GM23248 (cell line): ENCODE results near the gene CNTN1. TPM values are rescaled to one million over a fixed set of nuclear protein-coding genes. Genes with fewer than 3 reads are reported as not detected.

Experiments used
- DNase-seq: peaks from one replicate; pipeline ENCODE4 v3.0.0-alpha.2; 2015
- H2AFZ ChIP-seq: fragments of 200-600 bp; sonication (generic); 2 replicates; pipeline ENCODE4 v1.6.1; 2016; ENCODE audit warnings: antibody characterized with exemption
- H3F3A ChIP-seq: fragments of 200-600 bp; sonication (generic); 2 replicates; pipeline ENCODE4 v1.6.1; 2016; ENCODE audit warnings: mild to moderate bottlenecking, antibody characterized with exemption, mixed run types; ENCODE audit not compliant: insufficient read depth
- H3K27ac ChIP-seq: fragments of 200-600 bp; sonication (generic); 2 replicates; pipeline ENCODE4 v1.5.1; 2016; ENCODE audit warnings: mild to moderate bottlenecking
- H3K27me3 ChIP-seq: fragments of 200-600 bp; sonication (generic); replicated peaks from 2 replicates; pipeline ENCODE4 v1.6.1; 2016; ENCODE audit warnings: mild to moderate bottlenecking; ENCODE audit not compliant: insufficient read depth
- H3K36me3 ChIP-seq: fragments of 200-600 bp; sonication (generic); 2 replicates; pipeline ENCODE4 v1.6.1; 2016; ENCODE audit warnings: low read depth, mild to moderate bottlenecking
- H3K4me1 ChIP-seq: fragments of 200-600 bp; sonication (generic); 2 replicates; pipeline ENCODE4 v1.6.1; 2016; ENCODE audit warnings: mild to moderate bottlenecking; ENCODE audit not compliant: insufficient read depth
- H3K4me2 ChIP-seq: fragments of 200-600 bp; sonication (generic); one replicate; pipeline ENCODE4 v1.6.1; 2016; ENCODE audit warnings: mild to moderate bottlenecking; ENCODE audit not compliant: unreplicated experiment
- H3K4me3 ChIP-seq: fragments of 200-600 bp; sonication (generic); 2 replicates; pipeline ENCODE4 v1.5.1; 2016; ENCODE audit warnings: mild to moderate bottlenecking
- H3K79me2 ChIP-seq: fragments of 200-600 bp; sonication (generic); 2 replicates; pipeline ENCODE4 v1.6.1; 2016; ENCODE audit warnings: mild to moderate bottlenecking; ENCODE audit not compliant: insufficient read depth
- H3K9ac ChIP-seq: fragments of 200-600 bp; sonication (generic); 2 replicates; pipeline ENCODE4 v1.6.1; 2016; ENCODE audit warnings: mild to moderate bottlenecking
- H3K9me2 ChIP-seq: fragments of 200-600 bp; sonication (generic); 2 replicates; pipeline ENCODE4 v1.6.1; 2016; ENCODE audit warnings: mixed run types, mild to moderate bottlenecking, moderate library complexity; ENCODE audit not compliant: insufficient read depth
- H3K9me3 ChIP-seq: fragments of 200-600 bp; sonication (generic); one replicate; pipeline ENCODE4 v1.6.1; 2017; ENCODE audit warnings: low read depth
- H4K20me1 ChIP-seq: fragments of 200-600 bp; sonication (generic); 2 replicates; pipeline ENCODE4 v1.6.0; 2016; ENCODE audit not compliant: insufficient read depth
- EZH2 ChIP-seq: fragments of 200-600 bp; sonication (generic); IDR thresholded peaks from 2 replicates; pipeline ENCODE4 v1.6.1; 2018; ENCODE audit warnings: antibody characterized with exemption, mild to moderate bottlenecking; ENCODE audit not compliant: insufficient read depth, poor library complexity, severe bottlenecking
- EZH2phosphoT487 ChIP-seq: fragments of 200-600 bp; sonication (generic); IDR thresholded peaks from 2 replicates; pipeline ENCODE4 v1.6.1; 2018; ENCODE audit warnings: antibody characterized with exemption, moderate library complexity, mild to moderate bottlenecking, low read depth; ENCODE audit not compliant: insufficient read depth
- WGBS, 2 experiments: methylation state at CpG; one replicate each; pipeline ENCODE4 v1.1.6; 2015 to 2017; ENCODE audit warnings: low lambda C conversion rate in 2 of 2, low coverage in 1 of 2; ENCODE audit errors: missing lambda C conversion rate in 2 of 2; 5-methylcytosine and 5-hydroxymethylcytosine counted together
- in situ Hi-C: fragments of 300-500 bp; cut with MboI; formaldehyde crosslinking; loops from 2 replicates; pipeline ENCODE4 v1.15.0; 2020
- polyA plus RNA-seq: library from polyadenylated mRNA; unstranded; fragments of >200 nt; fragmentation: Nextera tagmentation; extraction: Ambion mirVana; gene quantifications from 2 replicates; pipeline ENCODE4 v1.2.1, GENCODE V29; 2016
- total RNA-seq: library from RNA; depleted of rRNA; stranded (reverse); fragments of >200 nt; shearing (Covaris generic); gene quantifications from 2 replicates; pipeline ENCODE4 v1.2.3, GENCODE V29; 2014

CNTN1 gene
- total and polyA plus RNA-seq, 2 experiments from 2014 or later: 0.32 to 0.36 TPM

GRCh38 chr12:40976546-40976945, 284.3 kb downstream of the CNTN1 start:
- H3K4me2 ChIP-seq: no peak overlapping the region
- no peaks in the 10 kb centered on the region for H3K36me3 ChIP-seq
- H3K79me2 ChIP-seq: no peaks in the 10 kb centered on the region
- WGBS, 2 experiments: 80 to 89% methylated on average over 4 of the region's 4 CpGs
- no peak for TF ChIP-seq EZH2phosphoT487
- TF ChIP-seq EZH2: no peak
- H3K9ac ChIP-seq: no peak overlapping the region
- H3K9me3 ChIP-seq: no peaks in the 10 kb centered on the region
- H3K9me2 ChIP-seq: no peaks in the 10 kb centered on the region
- H3K4me1 ChIP-seq: no peaks in the 10 kb centered on the region
- H3K27ac ChIP-seq: no peak overlapping the region
- H3K27me3 ChIP-seq: no peaks in the 10 kb centered on the region
- no peak for DNase-seq
- no peaks in the 10 kb centered on the region for H4K20me1 ChIP-seq
- no peak overlapping the region for H3K4me3 ChIP-seq
- H2AFZ ChIP-seq: no peak overlapping the region
- in situ Hi-C loops: no loop called here
- no peaks in the 10 kb centered on the region for H3F3A ChIP-seq

GRCh38 chr12:40980427-40980961, 288.3 kb downstream of the CNTN1 start:
- no peak for DNase-seq
- H3K9me3 ChIP-seq: no peaks in the 10 kb centered on the region
- H3K4me3 ChIP-seq: no peak overlapping the region
- H3K27me3 ChIP-seq: no peaks in the 10 kb centered on the region
- TF ChIP-seq EZH2phosphoT487: no peak
- TF ChIP-seq EZH2: no peak
- H2AFZ ChIP-seq: no peak overlapping the region
- no peak overlapping the region for H3K4me2 ChIP-seq
- no peaks in the 10 kb centered on the region for H4K20me1 ChIP-seq
- no peaks in the 10 kb centered on the region for H3K9me2 ChIP-seq
- H3K4me1 ChIP-seq: no peaks in the 10 kb centered on the region
- H3K79me2 ChIP-seq: no peaks in the 10 kb centered on the region
- no peaks in the 10 kb centered on the region for H3F3A ChIP-seq
- no peak overlapping the region for H3K27ac ChIP-seq
- no peaks in the 10 kb centered on the region for H3K36me3 ChIP-seq
- no peak overlapping the region for H3K9ac ChIP-seq
- in situ Hi-C loops: no loop called here

- Histone ChIP-seq H4K20me1 (no peaks in the 10 kb centered on the region), H3K9me2 (no peaks in the 10 kb centered on the region), H3K4me2 (no peak overlapping the region), H2AFZ (no peak overlapping the region), H3K4me3 (no peak overlapping the region), H3K79me2 (no peaks in the 10 kb centered on the region), H3K27me3 (no peaks in the 10 kb centered on the region), H3K4me1 (no peaks in the 10 kb centered on the region), H3K9me3 (no peaks in the 10 kb centered on the region), H3K9ac (no peak overlapping the region), H3K27ac (no peak overlapping the region), H3F3A (no peaks in the 10 kb centered on the region), H3K36me3 (no peaks in the 10 kb centered on the region)
- no peak for DNase-seq
- in situ Hi-C loops: no loop called here
- no peak for TF ChIP-seq EZH2phosphoT487
- no peak for TF ChIP-seq EZH2
These were observed 293.8 kb downstream of the CNTN1 start for GRCh38 chr12:40986001-40986400.

GRCh38 chr12:40988355-40988754, 296.1 kb downstream of the CNTN1 start:
- Histone ChIP-seq H3K27ac (no peak overlapping the region), H3K4me3 (no peak overlapping the region), H3K4me1 (no peaks in the 10 kb centered on the region), H3F3A (no peaks in the 10 kb centered on the region), H4K20me1 (no peaks in the 10 kb centered on the region), H3K9ac (no peak overlapping the region), H3K9me3 (no peaks in the 10 kb centered on the region), H3K4me2 (no peak overlapping the region), H3K9me2 (no peaks in the 10 kb centered on the region), H2AFZ (no peak overlapping the region), H3K79me2 (no peaks in the 10 kb centered on the region), H3K36me3 (no peaks in the 10 kb centered on the region), H3K27me3 (no peaks in the 10 kb centered on the region)
- no peak for DNase-seq
- no peak for TF ChIP-seq EZH2
- TF ChIP-seq EZH2phosphoT487: no peak
- in situ Hi-C loops: no loop called here
- WGBS, 2 experiments: 46 to 52% methylated on average over 1 of the region's 1 CpG

- H3K27ac ChIP-seq: no peak overlapping the region
- H3K4me3 ChIP-seq: no peak overlapping the region
- H3K9ac ChIP-seq: no peak overlapping the region
- no peak overlapping the region for H2AFZ ChIP-seq
- no peaks in the 10 kb centered on the region for H3K79me2 ChIP-seq
- WGBS, 2 experiments: 37 to 39% methylated on average over 2 of the region's 2 CpGs
- no peaks in the 10 kb centered on the region for H3K9me3 ChIP-seq
- no peaks in the 10 kb centered on the region for H3K9me2 ChIP-seq
- in situ Hi-C loops: no loop called here
- H3K4me2 ChIP-seq: no peak overlapping the region
- H4K20me1 ChIP-seq: no peaks in the 10 kb centered on the region
- H3K36me3 ChIP-seq: no peaks in the 10 kb centered on the region
- TF ChIP-seq EZH2 (no peak), EZH2phosphoT487 (no peak)
- no peaks in the 10 kb centered on the region for H3F3A ChIP-seq
- no peak for DNase-seq
- no peaks in the 10 kb centered on the region for H3K27me3 ChIP-seq
- H3K4me1 ChIP-seq: no peaks in the 10 kb centered on the region
These were observed 296.6 kb downstream of the CNTN1 start for GRCh38 chr12:40988824-40989223.
